Keratinocyte (primary cell): ENCODE measurements around the gene CC2D1B. TPM values are rescaled to one million over a fixed set of nuclear protein-coding genes. Genes with fewer than 3 reads are reported as not detected.

Experiments
- DNase-seq: peaks from one replicate; pipeline ENCODE4 v3.0.0-alpha.2; 2011; ENCODE audit warnings: low read depth, missing footprints, low spot score
- FAIRE-seq: peaks from 2 replicates; lab custom pipeline; 2011; peaks lifted over from hg19 to GRCh38; lab: Jason Lieb, UNC
- H2AFZ ChIP-seq: 2 replicates; pipeline ENCODE4 v1.6.0; 2012; ENCODE audit warnings: low read length, control low read depth, inconsistent platforms; ENCODE audit not compliant: control insufficient read depth
- H3K27ac ChIP-seq: 2 replicates; pipeline ENCODE4 v1.5.1; 2011; ENCODE audit warnings: low read length; ENCODE audit not compliant: control insufficient read depth, insufficient read depth
- H3K27me3 ChIP-seq: 3 replicates; pipeline ENCODE4 v1.6.0; 2011; ENCODE audit warnings: low read length; ENCODE audit not compliant: control insufficient read depth, insufficient read depth; ENCODE audit errors: extremely low read depth
- H3K36me3 ChIP-seq, 2 experiments: 2 replicates in 1 of 2; 3 replicates in 1 of 2; pipeline ENCODE4 v1.5.1; 2011; ENCODE audit warnings: low read length in 2 of 2, mild to moderate bottlenecking in 1 of 2; ENCODE audit not compliant: control insufficient read depth in 2 of 2, insufficient read depth in 2 of 2; ENCODE audit errors: extremely low read depth in 1 of 2
- H3K4me1 ChIP-seq: 3 replicates; pipeline ENCODE4 v1.5.1; 2011; ENCODE audit warnings: low read length; ENCODE audit not compliant: control insufficient read depth, insufficient read depth; ENCODE audit errors: extremely low read depth
- H3K4me2 ChIP-seq: 3 replicates; pipeline ENCODE4 v1.6.0; 2011; ENCODE audit warnings: low read depth, low read length; ENCODE audit not compliant: control insufficient read depth, insufficient read depth; ENCODE audit errors: extremely low read depth
- H3K4me3 ChIP-seq, 3 experiments: fragments of 200-600 bp in 1 of 3; sonication (generic) in 1 of 3; 2 replicates in 2 of 3; 3 replicates in 1 of 3; pipeline ENCODE4 v1.5.1; 2011 to 2016; ENCODE audit warnings: low read length in 3 of 3, mild to moderate bottlenecking in 3 of 3, control low read depth in 2 of 3, inconsistent platforms in 1 of 3, low read depth in 1 of 3, mixed read lengths in 1 of 3, mixed run types in 1 of 3, moderate library complexity in 1 of 3; ENCODE audit not compliant: control insufficient read depth in 2 of 3, insufficient read depth in 2 of 3; ENCODE audit errors: extremely low read depth in 1 of 3
- H3K79me2 ChIP-seq: 2 replicates; pipeline ENCODE4 v1.6.0; 2012; ENCODE audit warnings: low read length; ENCODE audit not compliant: control insufficient read depth, insufficient read depth
- H3K9ac ChIP-seq: 3 replicates; pipeline ENCODE4 v1.6.0; 2011; ENCODE audit warnings: low read length; ENCODE audit not compliant: control insufficient read depth, insufficient read depth; ENCODE audit errors: extremely low read depth
- H3K9me1 ChIP-seq: 3 replicates; pipeline ENCODE4 v1.6.0; 2011; ENCODE audit warnings: low read length; ENCODE audit not compliant: control insufficient read depth, insufficient read depth; ENCODE audit errors: extremely low read depth
- H3K9me3 ChIP-seq: 2 replicates; pipeline ENCODE4 v1.5.1; 2012; ENCODE audit warnings: low read depth, low read length; ENCODE audit not compliant: control insufficient read depth
- H4K20me1 ChIP-seq: 3 replicates; pipeline ENCODE4 v1.6.0; 2011; ENCODE audit warnings: low read length; ENCODE audit not compliant: control insufficient read depth, insufficient read depth; ENCODE audit errors: extremely low read depth
- EZH2 ChIP-seq: IDR thresholded peaks from one replicate; pipeline ENCODE4 v1.6.1; 2012; ENCODE audit warnings: inconsistent platforms, mild to moderate bottlenecking, low read length, moderate library complexity
- dilution Hi-C: fragments of 300-500 bp; cut with MboI; formaldehyde crosslinking; loops from one replicate; pipeline ENCODE4 v1.7.0; 2020; ENCODE audit warnings: low sequenced_read_pairs; ENCODE audit not compliant: extremely low pct_ligation_motif_present
- polyA plus RNA-seq, 5 experiments: library from polyadenylated mRNA; depleted of rRNA in 3 of 5; stranded (reverse) in 3 of 5; stranded (forward) in 1 of 5; unstranded in 1 of 5; fragments of >200 nt; gene quantifications; 1 replicate in 1 of 5; 2 replicates in 3 of 5; 3 replicates in 1 of 5; pipeline versions ENCODE4 v1.2.1 to v1.2.3, GENCODE V29; 2011 to 2012; ENCODE audit warnings: missing spikeins in 2 of 5, low read depth in 1 of 5, low replicate concordance in 1 of 5
- TF ChIP-seq, protein P1 (sequence below), 3 experiments: IDR thresholded peaks in 1 of 3; conservative IDR thresholded peaks in 1 of 3; optimal IDR thresholded peaks in 1 of 3; 2 replicates in 2 of 3; 3 replicates in 1 of 3; pipeline versions ENCODE3 to v1.5.1; 2011; ENCODE audit warnings: low read length in 3 of 3, mild to moderate bottlenecking in 3 of 3, moderate library complexity in 2 of 3, control low read depth in 1 of 3, inconsistent platforms in 1 of 3; ENCODE audit not compliant: insufficient read depth in 2 of 3; ENCODE audit errors: extremely low read depth in 1 of 3

The CC2D1B gene
- polyA plus RNA-seq, 1 donor (not counting 4 experiments of a cell fraction or from before 2014, with no cell fraction given) = 12.5 TPM

DNA sequence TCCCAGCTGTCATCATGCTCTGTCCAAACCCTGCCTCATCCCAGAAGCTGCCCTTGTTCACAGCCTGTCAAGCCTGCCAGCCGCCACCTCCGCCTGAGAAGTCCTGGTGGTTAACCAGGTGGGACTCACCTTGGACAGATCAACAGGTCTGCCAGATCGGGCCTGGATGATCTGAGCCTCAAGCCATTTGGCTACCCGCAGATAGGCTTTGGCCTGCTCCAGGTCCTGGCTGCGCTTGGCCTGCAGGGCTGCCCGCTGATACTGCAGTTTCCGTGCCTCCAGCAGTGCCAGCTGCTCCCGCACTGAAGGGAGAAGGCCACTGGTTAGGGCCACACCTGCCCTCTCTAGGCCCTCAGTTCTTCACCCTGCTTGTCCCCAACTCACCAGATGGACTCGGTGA, 8.6 kb downstream of the CC2D1B start:
- no peak overlapping the region for H3K4me2 ChIP-seq
- peaks cover 49 to 66% of the 10 kb centered on the region in 2 experiments for H3K36me3 ChIP-seq
- H3K9me1 ChIP-seq = no peaks in the 10 kb centered on the region
- no peak overlapping the region for H3K9ac ChIP-seq
- no peaks in the 10 kb centered on the region for H3K4me1 ChIP-seq
- no peak overlapping the region for H2AFZ ChIP-seq
- no peaks in the 10 kb centered on the region for H3K27me3 ChIP-seq
- no peaks in the 10 kb centered on the region for H3K9me3 ChIP-seq
- DNase-seq (no peak), FAIRE-seq (no peak)
- no peaks in the 10 kb centered on the region for H4K20me1 ChIP-seq
- no peak for TF ChIP-seq EZH2
- TF ChIP-seq, protein P1, sequence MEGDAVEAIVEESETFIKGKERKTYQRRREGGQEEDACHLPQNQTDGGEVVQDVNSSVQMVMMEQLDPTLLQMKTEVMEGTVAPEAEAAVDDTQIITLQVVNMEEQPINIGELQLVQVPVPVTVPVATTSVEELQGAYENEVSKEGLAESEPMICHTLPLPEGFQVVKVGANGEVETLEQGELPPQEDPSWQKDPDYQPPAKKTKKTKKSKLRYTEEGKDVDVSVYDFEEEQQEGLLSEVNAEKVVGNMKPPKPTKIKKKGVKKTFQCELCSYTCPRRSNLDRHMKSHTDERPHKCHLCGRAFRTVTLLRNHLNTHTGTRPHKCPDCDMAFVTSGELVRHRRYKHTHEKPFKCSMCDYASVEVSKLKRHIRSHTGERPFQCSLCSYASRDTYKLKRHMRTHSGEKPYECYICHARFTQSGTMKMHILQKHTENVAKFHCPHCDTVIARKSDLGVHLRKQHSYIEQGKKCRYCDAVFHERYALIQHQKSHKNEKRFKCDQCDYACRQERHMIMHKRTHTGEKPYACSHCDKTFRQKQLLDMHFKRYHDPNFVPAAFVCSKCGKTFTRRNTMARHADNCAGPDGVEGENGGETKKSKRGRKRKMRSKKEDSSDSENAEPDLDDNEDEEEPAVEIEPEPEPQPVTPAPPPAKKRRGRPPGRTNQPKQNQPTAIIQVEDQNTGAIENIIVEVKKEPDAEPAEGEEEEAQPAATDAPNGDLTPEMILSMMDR (optimal IDR thresholded peaks at IDR 0.05 in 1 of 3, IDR thresholded peaks at IDR 0.05 in 1 of 3, conservative IDR thresholded peaks at IDR 0.05 in 1 of 3; ENCODE audit: extremely low read depth in 1 of 3, insufficient read depth in 2 of 3, low read length in 3 of 3) = no peak
- dilution Hi-C loops = no loop called here
- no peak overlapping the region for H3K27ac ChIP-seq
- H3K79me2 ChIP-seq = peaks cover 3% of the 10 kb centered on the region
- no peak overlapping the region for H3K4me3 ChIP-seq

GRCh38 chr1:52356818-52357355, 9.1 kb downstream of the CC2D1B start:
- TF ChIP-seq EZH2 = no peak
- TF ChIP-seq, protein P1 (optimal IDR thresholded peaks at IDR 0.05 in 1 of 3, IDR thresholded peaks at IDR 0.05 in 1 of 3, conservative IDR thresholded peaks at IDR 0.05 in 1 of 3; ENCODE audit: extremely low read depth in 1 of 3, insufficient read depth in 2 of 3, low read length in 3 of 3) = no peak
- Histone ChIP-seq H3K79me2 (no peaks in the 10 kb centered on the region), H3K36me3 (peaks cover 48 to 62% of the 10 kb centered on the region in 2 experiments), H3K27ac (no peak overlapping the region), H3K9me3 (no peaks in the 10 kb centered on the region), H4K20me1 (no peaks in the 10 kb centered on the region), H3K9me1 (no peaks in the 10 kb centered on the region), H3K4me1 (no peaks in the 10 kb centered on the region), H2AFZ (no peak overlapping the region), H3K27me3 (no peaks in the 10 kb centered on the region), H3K4me2 (no peak overlapping the region), H3K4me3 (no peak overlapping the region), H3K9ac (no peak overlapping the region)
- FAIRE-seq (no peak), DNase-seq (no peak)
- dilution Hi-C loops = no loop called here
